HepG2 (cell line): ENCODE measurements around the gene KRTCAP2. TPM values are rescaled to one million over a fixed set of nuclear protein-coding genes. Genes with fewer than 3 reads are reported as not detected.

ENCODE experiments used
- ATAC-seq: fragments of 200-7000 bp; cut with Tn5 transposase; 3 replicates; pipeline ENCODE4 v1.9.1; 2020; ENCODE audit warnings: mild to moderate bottlenecking, moderate library complexity
- BruUV-seq: library from RNA; stranded (reverse); fragments of 400-500 nt; replicated peaks from 2 replicates; lab custom pipeline; 2021; lab: Mats Ljungman, UMichigan
- CTCF ChIA-PET: fragments of 300-600 bp; formaldehyde crosslinking; extraction: SDS; loops from one replicate; lab custom pipeline; 2021; ENCODE audit warnings: low total read pairs, inconsistent platforms, low intra/inter-chr PET ratio; lab: Yijun Ruan, JAX
- POLR2A ChIA-PET: fragments of 350-600 bp; sonication (Branson Sonifier 250); formaldehyde crosslinking; loops from one replicate; lab custom pipeline; 2020; ENCODE audit warnings: antibody characterized with exemption, inconsistent platforms; lab: Yijun Ruan, JAX
- DNase-seq: peaks from one replicate; pipeline ENCODE4 v3.0.0-alpha.2; 2015; ENCODE audit warnings: low spot score
- FAIRE-seq: peaks from 3 replicates; lab custom pipeline; 2011; peaks lifted over from hg19 to GRCh38; lab: Jason Lieb, UNC
- H2AFZ ChIP-seq: one replicate; pipeline ENCODE4 v1.6.1; 2011; ENCODE audit warnings: low read length, inconsistent platforms
- H3K27ac ChIP-seq: fragments of 300-600 bp; 3 replicates; pipeline ENCODE4 v1.8.0; 2011; ENCODE audit warnings: mixed run types, mild to moderate bottlenecking, mixed read lengths, low read length, inconsistent platforms; ENCODE audit not compliant: insufficient read depth; ENCODE audit errors: extremely low read length
- H3K27me3 ChIP-seq, 2 experiments: fragments of 200-600 bp in 1 of 2; 2 replicates in 1 of 2; 3 replicates in 1 of 2; pipeline versions ENCODE4 v1.6.0 to v1.8.0; 2011; ENCODE audit warnings: low read length in 2 of 2, mild to moderate bottlenecking in 2 of 2, moderate library complexity in 2 of 2, inconsistent platforms in 1 of 2; ENCODE audit not compliant: insufficient read depth in 2 of 2, control insufficient read depth in 1 of 2
- H3K36me3 ChIP-seq, 2 experiments: fragments of 200-600 bp in 1 of 2; replicated peaks in 1 of 2; 2 replicates in 1 of 2; 3 replicates in 1 of 2; pipeline versions ENCODE4 v1.5.1 to v1.8.0; 2011; ENCODE audit warnings: low read length in 2 of 2, inconsistent platforms in 1 of 2; ENCODE audit not compliant: insufficient read depth in 2 of 2, control insufficient read depth in 1 of 2
- H3K4me1 ChIP-seq: 2 replicates; pipeline ENCODE4 v1.5.1; 2012; ENCODE audit warnings: low read length, inconsistent platforms; ENCODE audit not compliant: insufficient read depth
- H3K4me2 ChIP-seq: 2 replicates; pipeline ENCODE4 v1.6.0; 2011; ENCODE audit warnings: low read depth, low read length, inconsistent platforms
- H3K4me3 ChIP-seq, 3 experiments: fragments of 200-600 bp in 1 of 3; sonication (generic), shearing (Covaris generic) in 1 of 3; replicated peaks in 1 of 3; 2 replicates each; pipeline ENCODE4 v1.5.1; 2011 to 2016; ENCODE audit warnings: low read length in 3 of 3, inconsistent platforms in 2 of 3, low read depth in 2 of 3, mild to moderate bottlenecking in 2 of 3, control low read depth in 1 of 3, mixed read lengths in 1 of 3; ENCODE audit not compliant: insufficient read depth in 1 of 3
- H3K79me2 ChIP-seq: one replicate; pipeline ENCODE4 v1.6.1; 2011; ENCODE audit warnings: low read length, inconsistent platforms; ENCODE audit not compliant: insufficient read depth
- H3K9ac ChIP-seq: 2 replicates; pipeline ENCODE4 v1.6.0; 2011; ENCODE audit warnings: mild to moderate bottlenecking, low read depth, low read length, inconsistent platforms; ENCODE audit not compliant: insufficient read depth
- H3K9me3 ChIP-seq: 2 replicates; pipeline ENCODE4 v1.5.1; 2012; ENCODE audit warnings: mild to moderate bottlenecking, low read length
- H4K20me1 ChIP-seq: 2 replicates; pipeline ENCODE4 v1.6.0; 2011; ENCODE audit warnings: inconsistent platforms, mild to moderate bottlenecking, low read length, moderate library complexity; ENCODE audit not compliant: insufficient read depth
- KAT7 ChIP-seq: IDR thresholded peaks from 2 replicates; pipeline ENCODE4 v1.6.1; 2018; ENCODE audit warnings: borderline replicate concordance, missing compliant biosample characterization
- KLF9 ChIP-seq: IDR thresholded peaks from 2 replicates; pipeline ENCODE4 v1.6.1; 2016; ENCODE audit warnings: low read depth
- SIN3A ChIP-seq: IDR thresholded peaks from 2 replicates; pipeline ENCODE4 v1.6.1; 2011; ENCODE audit warnings: low read depth, mild to moderate bottlenecking, control low read depth, low read length, borderline replicate concordance
- SSRP1 ChIP-seq: IDR thresholded peaks from 2 replicates; pipeline ENCODE4 v1.6.1; 2016; ENCODE audit warnings: control low read depth
- ZKSCAN5 ChIP-seq: sonication (generic); formaldehyde crosslinking; IDR thresholded peaks from 2 replicates; pipeline ENCODE4 v1.5.1; 2020; ENCODE audit warnings: mild to moderate bottlenecking, missing genetic modification reagents
- ZNF572 ChIP-seq: sonication (generic); formaldehyde crosslinking; IDR thresholded peaks from 2 replicates; pipeline ENCODE4 v1.5.1; 2020; ENCODE audit warnings: mild to moderate bottlenecking, missing genetic modification reagents
- ZNF776 ChIP-seq: sonication (generic); formaldehyde crosslinking; IDR thresholded peaks from 2 replicates; pipeline ENCODE4 v1.4.0; 2020; ENCODE audit warnings: mild to moderate bottlenecking, missing genetic modification reagents
- ZSCAN12 ChIP-seq: sonication (generic); formaldehyde crosslinking; IDR thresholded peaks from 2 replicates; pipeline ENCODE4 v1.9.0; 2021; ENCODE audit warnings: mild to moderate bottlenecking, missing genetic modification reagents
- WGBS: methylation state at CpG from one replicate; pipeline ENCODE4 v1.1.6; 2017; ENCODE audit warnings: low lambda C conversion rate; 5-methylcytosine and 5-hydroxymethylcytosine counted together
- in situ Hi-C: cut with HindIII; loops from 2 replicates; pipeline ENCODE4 v1.10.0; 2017; ENCODE audit warnings: low pct_unique_long_range_greater_than_20kb; ENCODE audit not compliant: extremely low pct_ligation_motif_present
- intact Hi-C: fragments of 100-400 bp; cut with micrococcal nuclease; formaldehyde crosslinking; loops from one replicate; pipeline ENCODE4 v1.10.0; 2022; ENCODE audit not compliant: unreplicated experiment
- polyA plus RNA-seq, 8 experiments: library from polyadenylated mRNA; depleted of rRNA in 3 of 8; stranded (reverse) in 7 of 8; unstranded in 1 of 8; fragments of >200 nt; fragmentation: Illumina TruSeq in 4 of 8; extraction: Trizol in 4 of 8; gene quantifications; 2 replicates each; pipeline versions ENCODE4 v1.2.1 to v1.2.3, GENCODE V29; 2011 to 2016; ENCODE audit warnings: low read depth in 4 of 8, missing spikeins in 1 of 8, mixed read lengths in 1 of 8; ENCODE audit not compliant: insufficient read depth in 1 of 8
- total RNA-seq, 5 experiments: library from RNA; depleted of rRNA; stranded (reverse); fragments of >200 nt; fragmentation: Illumina TruSeq; extraction: Trizol; gene quantifications; 2 replicates each; pipeline ENCODE4 v1.2.3, GENCODE V29; 2016; ENCODE audit warnings: low read depth in 1 of 5
- TF ChIP-seq, protein P1 (sequence below): sonication (generic); formaldehyde crosslinking; IDR thresholded peaks from 2 replicates; pipeline ENCODE4 v1.4.0; 2020; ENCODE audit warnings: missing genetic modification reagents
- TF ChIP-seq, protein P2 (sequence below): sonication (generic); formaldehyde crosslinking; IDR thresholded peaks from one replicate; pipeline ENCODE4 v1.5.1; 2020; ENCODE audit warnings: mild to moderate bottlenecking, missing genetic modification reagents; ENCODE audit errors: not compliant biosample characterization

KRTCAP2 gene
- total and polyA plus RNA-seq, 2 of the 13 experiments (the other 11 are each of a cell fraction or from before 2014, with no cell fraction given), result 77.3 to 79.4 TPM

DNA sequence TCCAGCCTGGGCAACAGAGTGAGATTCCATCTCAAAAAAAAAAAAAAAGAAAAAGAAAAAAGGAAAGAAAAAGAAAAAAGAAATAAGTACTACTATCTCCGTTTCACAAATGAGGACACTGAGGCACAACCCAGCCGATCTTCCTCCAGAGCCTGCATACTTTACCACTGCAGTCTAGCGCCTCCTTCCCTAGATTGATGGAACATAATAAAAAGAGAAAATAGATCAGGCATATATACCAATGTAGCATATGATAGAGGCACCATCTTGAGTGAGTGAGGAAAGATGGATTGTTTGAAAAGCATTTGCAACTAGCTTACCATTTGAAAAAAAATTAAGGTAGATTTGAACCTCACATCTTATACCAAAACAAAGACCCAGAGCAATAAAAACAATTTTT, 27.6 kb downstream of the KRTCAP2 start:
- no peaks in the 10 kb centered on the region for H3K36me3 ChIP-seq
- H3K4me1 ChIP-seq, result peaks cover 6% of the 10 kb centered on the region; the same call in 1 of the 2 replicates
- peaks cover 0 to 7% of the 10 kb centered on the region in 2 experiments; a peak in 1 of 5 replicates for H3K27me3 ChIP-seq
- no peaks in the 10 kb centered on the region for H4K20me1 ChIP-seq
- H3K9ac ChIP-seq, result no peak overlapping the region
- WGBS, result 67% methylated on average over 3 of the region's 3 CpGs
- H3K4me2 ChIP-seq, result no peak overlapping the region
- FAIRE-seq (no peak), DNase-seq (no peak), ATAC-seq (no peak)
- no peak overlapping the region for H2AFZ ChIP-seq
- H3K79me2 ChIP-seq, result no peaks in the 10 kb centered on the region
- no peaks in the 10 kb centered on the region for H3K9me3 ChIP-seq
- intact Hi-C loops (no loop called here), in situ Hi-C loops (no loop called here)
- H3K4me3 ChIP-seq, result no peak overlapping the region
- POLR2A ChIA-PET, result interaction anchor here (1.2 kb wide), 1 partner anchor 10 kb away, joined by 4 read pairs; the partner anchor contains the start of gene SLC50A1
- no peak overlapping the region for H3K27ac ChIP-seq
- TF ChIP-seq ZNF572 (CRISPR knock-in tag) (no peak), SIN3A (no peak), KLF9 (no peak), ZNF776 (CRISPR knock-in tag) (no peak), KAT7 (no peak), ZKSCAN5 (CRISPR knock-in tag) (no peak), ZSCAN12 (no peak), SSRP1 (CRISPR knock-in tag) (no peak)
- TF ChIP-seq, protein P1, sequence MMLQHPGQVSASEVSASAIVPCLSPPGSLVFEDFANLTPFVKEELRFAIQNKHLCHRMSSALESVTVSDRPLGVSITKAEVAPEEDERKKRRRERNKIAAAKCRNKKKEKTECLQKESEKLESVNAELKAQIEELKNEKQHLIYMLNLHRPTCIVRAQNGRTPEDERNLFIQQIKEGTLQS (CRISPR knock-in tag), result no peak
- TF ChIP-seq, protein P2, sequence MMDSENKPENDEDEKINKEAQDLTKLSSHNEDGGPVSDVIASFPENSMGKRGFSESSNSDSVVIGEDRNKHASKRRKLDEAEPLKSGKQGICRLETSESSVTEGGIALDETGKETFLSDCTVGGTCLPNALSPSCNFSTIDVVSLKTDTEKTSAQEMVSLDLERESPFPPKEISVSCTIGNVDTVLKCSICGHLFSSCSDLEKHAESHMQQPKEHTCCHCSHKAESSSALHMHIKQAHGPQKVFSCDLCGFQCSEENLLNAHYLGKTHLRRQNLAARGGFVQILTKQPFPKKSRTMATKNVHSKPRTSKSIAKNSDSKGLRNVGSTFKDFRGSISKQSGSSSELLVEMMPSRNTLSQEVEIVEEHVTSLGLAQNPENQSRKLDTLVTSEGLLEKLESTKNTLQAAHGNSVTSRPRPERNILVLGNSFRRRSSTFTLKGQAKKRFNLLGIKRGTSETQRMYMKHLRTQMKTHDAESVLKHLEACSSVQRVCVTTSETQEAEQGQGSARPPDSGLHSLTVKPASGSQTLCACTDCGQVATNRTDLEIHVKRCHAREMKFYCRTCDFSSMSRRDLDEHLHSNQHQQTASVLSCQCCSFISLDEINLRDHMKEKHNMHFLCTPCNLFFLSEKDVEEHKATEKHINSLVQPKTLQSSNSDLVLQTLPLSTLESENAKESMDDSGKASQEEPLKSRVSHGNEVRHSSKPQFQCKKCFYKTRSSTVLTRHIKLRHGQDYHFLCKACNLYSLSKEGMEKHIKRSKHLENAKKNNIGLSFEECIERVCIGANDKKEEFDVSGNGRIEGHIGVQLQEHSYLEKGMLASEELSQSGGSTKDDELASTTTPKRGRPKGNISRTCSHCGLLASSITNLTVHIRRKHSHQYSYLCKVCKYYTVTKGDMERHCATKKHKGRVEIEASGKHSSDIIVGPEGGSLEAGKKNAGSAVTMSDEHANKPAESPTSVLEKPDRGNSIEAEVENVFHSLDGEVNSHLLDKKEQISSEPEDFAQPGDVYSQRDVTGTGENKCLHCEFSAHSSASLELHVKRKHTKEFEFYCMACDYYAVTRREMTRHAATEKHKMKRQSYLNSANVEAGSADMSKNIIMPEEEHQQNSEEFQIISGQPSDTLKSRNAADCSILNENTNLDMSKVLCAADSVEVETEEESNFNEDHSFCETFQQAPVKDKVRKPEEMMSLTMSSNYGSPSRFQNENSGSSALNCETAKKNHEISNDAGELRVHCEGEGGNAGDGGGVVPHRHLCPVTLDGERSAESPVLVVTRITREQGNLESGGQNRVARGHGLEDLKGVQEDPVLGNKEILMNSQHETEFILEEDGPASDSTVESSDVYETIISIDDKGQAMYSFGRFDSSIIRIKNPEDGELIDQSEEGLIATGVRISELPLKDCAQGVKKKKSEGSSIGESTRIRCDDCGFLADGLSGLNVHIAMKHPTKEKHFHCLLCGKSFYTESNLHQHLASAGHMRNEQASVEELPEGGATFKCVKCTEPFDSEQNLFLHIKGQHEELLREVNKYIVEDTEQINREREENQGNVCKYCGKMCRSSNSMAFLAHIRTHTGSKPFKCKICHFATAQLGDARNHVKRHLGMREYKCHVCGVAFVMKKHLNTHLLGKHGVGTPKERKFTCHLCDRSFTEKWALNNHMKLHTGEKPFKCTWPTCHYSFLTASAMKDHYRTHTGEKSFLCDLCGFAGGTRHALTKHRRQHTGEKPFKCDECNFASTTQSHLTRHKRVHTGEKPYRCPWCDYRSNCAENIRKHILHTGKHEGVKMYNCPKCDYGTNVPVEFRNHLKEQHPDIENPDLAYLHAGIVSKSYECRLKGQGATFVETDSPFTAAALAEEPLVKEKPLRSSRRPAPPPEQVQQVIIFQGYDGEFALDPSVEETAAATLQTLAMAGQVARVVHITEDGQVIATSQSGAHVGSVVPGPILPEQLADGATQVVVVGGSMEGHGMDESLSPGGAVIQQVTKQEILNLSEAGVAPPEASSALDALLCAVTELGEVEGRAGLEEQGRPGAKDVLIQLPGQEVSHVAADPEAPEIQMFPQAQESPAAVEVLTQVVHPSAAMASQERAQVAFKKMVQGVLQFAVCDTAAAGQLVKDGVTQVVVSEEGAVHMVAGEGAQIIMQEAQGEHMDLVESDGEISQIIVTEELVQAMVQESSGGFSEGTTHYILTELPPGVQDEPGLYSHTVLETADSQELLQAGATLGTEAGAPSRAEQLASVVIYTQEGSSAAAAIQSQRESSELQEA (CRISPR knock-in tag), result no peak
- BruUV-seq, result no TSS peak
- CTCF ChIA-PET, result no interaction called here
